Progenitor cell of endocrine pancreas (in vitro differentiated cells): ENCODE measurements around the gene CACNA2D4. TPM values are rescaled to one million over a fixed set of nuclear protein-coding genes. Genes with fewer than 3 reads are reported as not detected.

ENCODE experiments used
- DNase-seq: peaks from one replicate; pipeline ENCODE4 v3.0.0; 2021; ENCODE audit warnings: low spot score; ENCODE audit not compliant: unreplicated experiment
- H3K27ac Mint-ChIP-seq: 2 replicates; pipeline ENCODE4 v1.8.0; 2021; ENCODE audit warnings: mild to moderate bottlenecking, moderate library complexity, mixed read lengths
- H3K27me3 Mint-ChIP-seq: 2 replicates; pipeline ENCODE4 v1.8.0; 2021; ENCODE audit warnings: mixed read lengths
- H3K36me3 Mint-ChIP-seq: 2 replicates; pipeline ENCODE4 v1.8.0; 2022; ENCODE audit warnings: mixed read lengths; ENCODE audit not compliant: insufficient read depth
- H3K4me1 Mint-ChIP-seq: 2 replicates; pipeline ENCODE4 v1.8.0; 2021; ENCODE audit warnings: low read depth, mixed read lengths
- H3K4me3 Mint-ChIP-seq: 2 replicates; pipeline ENCODE4 v1.8.0; 2021; ENCODE audit warnings: low read depth, mild to moderate bottlenecking, moderate library complexity, mixed read lengths
- H3K9me3 Mint-ChIP-seq: 2 replicates; pipeline ENCODE4 v1.8.0; 2021; ENCODE audit warnings: low read depth, mixed read lengths
- total RNA-seq: library from RNA; stranded (reverse); gene quantifications from 2 replicates; pipeline ENCODE4 v1.2.1, GENCODE V29; 2021
- TF ChIP-seq, protein P1 (sequence below): fragments of 200-600 bp; sonication (generic); IDR thresholded peaks from one replicate; pipeline ENCODE4 v1.5.0; 2021; ENCODE audit warnings: antibody characterized with exemption, mild to moderate bottlenecking; ENCODE audit not compliant: unreplicated experiment

The CACNA2D4 gene
- total RNA-seq, 1 donor from 2014 or later, result 0.34 TPM

GRCh38 chr12:1832801-1833595 is 85.5 kb downstream of the CACNA2D4 start:
- Mint-ChIP-seq H3K27ac (no peak overlapping the region), H3K9me3 (no peaks in the 10 kb centered on the region), H3K27me3 (peaks cover 28% of the 10 kb centered on the region), H3K4me1 (peaks cover 22% of the 10 kb centered on the region), H3K36me3 (no peaks in the 10 kb centered on the region), H3K4me3 (no peak overlapping the region)
- TF ChIP-seq, protein P1, sequence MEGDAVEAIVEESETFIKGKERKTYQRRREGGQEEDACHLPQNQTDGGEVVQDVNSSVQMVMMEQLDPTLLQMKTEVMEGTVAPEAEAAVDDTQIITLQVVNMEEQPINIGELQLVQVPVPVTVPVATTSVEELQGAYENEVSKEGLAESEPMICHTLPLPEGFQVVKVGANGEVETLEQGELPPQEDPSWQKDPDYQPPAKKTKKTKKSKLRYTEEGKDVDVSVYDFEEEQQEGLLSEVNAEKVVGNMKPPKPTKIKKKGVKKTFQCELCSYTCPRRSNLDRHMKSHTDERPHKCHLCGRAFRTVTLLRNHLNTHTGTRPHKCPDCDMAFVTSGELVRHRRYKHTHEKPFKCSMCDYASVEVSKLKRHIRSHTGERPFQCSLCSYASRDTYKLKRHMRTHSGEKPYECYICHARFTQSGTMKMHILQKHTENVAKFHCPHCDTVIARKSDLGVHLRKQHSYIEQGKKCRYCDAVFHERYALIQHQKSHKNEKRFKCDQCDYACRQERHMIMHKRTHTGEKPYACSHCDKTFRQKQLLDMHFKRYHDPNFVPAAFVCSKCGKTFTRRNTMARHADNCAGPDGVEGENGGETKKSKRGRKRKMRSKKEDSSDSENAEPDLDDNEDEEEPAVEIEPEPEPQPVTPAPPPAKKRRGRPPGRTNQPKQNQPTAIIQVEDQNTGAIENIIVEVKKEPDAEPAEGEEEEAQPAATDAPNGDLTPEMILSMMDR, result no peak
- DNase-seq, result no peak

DNA sequence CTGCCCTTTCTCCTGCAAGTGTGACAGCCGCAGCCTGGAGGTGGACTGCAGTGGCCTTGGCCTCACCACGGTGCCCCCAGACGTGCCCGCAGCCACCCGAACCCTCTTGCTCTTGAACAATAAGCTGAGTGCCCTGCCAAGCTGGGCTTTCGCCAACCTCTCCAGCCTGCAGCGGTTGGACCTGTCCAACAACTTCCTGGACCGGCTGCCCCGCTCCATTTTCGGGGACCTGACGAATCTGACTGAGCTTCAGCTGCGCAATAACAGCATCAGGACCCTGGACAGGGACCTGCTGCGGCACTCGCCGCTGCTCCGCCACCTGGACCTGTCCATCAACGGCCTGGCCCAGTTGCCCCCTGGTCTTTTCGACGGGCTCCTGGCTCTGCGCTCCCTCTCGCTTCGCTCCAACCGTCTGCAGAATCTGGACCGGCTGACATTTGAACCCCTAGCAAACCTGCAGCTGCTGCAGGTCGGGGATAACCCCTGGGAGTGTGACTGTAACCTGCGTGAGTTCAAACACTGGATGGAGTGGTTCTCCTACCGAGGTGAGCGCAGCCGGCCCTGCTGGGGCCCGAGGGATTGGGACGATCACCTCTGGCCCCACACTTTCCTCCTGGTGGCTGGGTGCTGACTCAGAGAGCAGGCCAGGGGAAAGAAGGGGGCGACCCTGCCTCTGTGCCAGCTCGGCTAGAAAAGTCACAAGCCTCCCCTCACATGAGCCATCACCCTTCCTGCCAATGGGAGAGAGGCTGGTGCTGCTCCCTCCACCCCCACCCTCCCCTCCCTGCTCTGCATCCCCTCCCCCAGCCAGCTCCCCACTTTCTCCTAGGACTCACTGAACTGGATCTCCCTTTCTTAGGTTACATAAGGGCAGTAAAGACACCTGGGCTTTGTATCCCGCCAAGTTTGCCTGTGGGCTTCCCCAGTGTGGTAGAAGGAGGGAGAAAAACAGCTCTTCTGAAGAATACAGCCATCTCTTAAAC is 87.2 kb downstream of the CACNA2D4 start:
- H3K27me3 Mint-ChIP-seq, result peaks cover 28% of the 10 kb centered on the region
- H3K36me3 Mint-ChIP-seq, result no peaks in the 10 kb centered on the region
- H3K27ac Mint-ChIP-seq, result peak overlapping the region; percentile 71
- DNase-seq, result peak; percentile 97
- no peak overlapping the region for H3K4me3 Mint-ChIP-seq
- TF ChIP-seq, protein P1, result no peak
- H3K4me1 Mint-ChIP-seq, result peaks cover 18% of the 10 kb centered on the region
- H3K9me3 Mint-ChIP-seq, result no peaks in the 10 kb centered on the region

- Mint-ChIP-seq H3K36me3 (no peaks in the 10 kb centered on the region), H3K4me1 (peaks cover 18% of the 10 kb centered on the region), H3K27ac (no peak overlapping the region), H3K9me3 (no peaks in the 10 kb centered on the region), H3K4me3 (no peak overlapping the region), H3K27me3 (peaks cover 33% of the 10 kb centered on the region)
- DNase-seq, result no peak
- TF ChIP-seq, protein P1, result no peak
Observed at GRCh38 chr12:1830401-1830845, 88.0 kb downstream of the CACNA2D4 start.

- no peak overlapping the region for H3K27ac Mint-ChIP-seq
- H3K4me1 Mint-ChIP-seq, result peaks cover 18% of the 10 kb centered on the region
- DNase-seq, result no peak
- no peaks in the 10 kb centered on the region for H3K36me3 Mint-ChIP-seq
- no peak overlapping the region for H3K4me3 Mint-ChIP-seq
- H3K27me3 Mint-ChIP-seq, result peaks cover 31% of the 10 kb centered on the region
- TF ChIP-seq, protein P1, result no peak
- H3K9me3 Mint-ChIP-seq, result no peaks in the 10 kb centered on the region
Observed at GRCh38 chr12:1829306-1829900, 89.0 kb downstream of the CACNA2D4 start.

GRCh38 chr12:1828856-1829255 is 89.6 kb downstream of the CACNA2D4 start:
- TF ChIP-seq, protein P1, result no peak
- H3K27ac Mint-ChIP-seq, result no peak overlapping the region
- no peaks in the 10 kb centered on the region for H3K9me3 Mint-ChIP-seq
- no peak for DNase-seq
- H3K4me3 Mint-ChIP-seq, result no peak overlapping the region
- no peaks in the 10 kb centered on the region for H3K36me3 Mint-ChIP-seq
- H3K4me1 Mint-ChIP-seq, result peaks cover 18% of the 10 kb centered on the region
- H3K27me3 Mint-ChIP-seq, result peaks cover 31% of the 10 kb centered on the region
